HepG2 (cell line): ENCODE data around the gene CARMIL3. TPM values are rescaled to one million over a fixed set of nuclear protein-coding genes. Genes with fewer than 3 reads are reported as not detected.

ENCODE experiments used
- ATAD3A ChIP-seq: sonication (generic); formaldehyde crosslinking; IDR thresholded peaks from 2 replicates; pipeline ENCODE4 v1.4.0; 2020; ENCODE audit warnings: missing genetic modification reagents
- IRF9 ChIP-seq: sonication (generic); formaldehyde crosslinking; IDR thresholded peaks from 2 replicates; pipeline ENCODE4 v1.8.0; 2022; ENCODE audit warnings: missing genetic modification reagents, mild to moderate bottlenecking, borderline replicate concordance
- KAT8 ChIP-seq: IDR thresholded peaks from 2 replicates; pipeline ENCODE4 v1.6.1; 2016; ENCODE audit warnings: missing genetic modification reagents, missing compliant biosample characterization
- MYPOP ChIP-seq: sonication (generic); formaldehyde crosslinking; IDR thresholded peaks from 2 replicates; pipeline ENCODE4 v1.8.1; 2023; ENCODE audit warnings: mild to moderate bottlenecking, moderate library complexity, missing genetic modification reagents
- NR2F2 ChIP-seq: IDR thresholded peaks from 2 replicates; pipeline ENCODE4 v1.6.1; 2012; ENCODE audit warnings: low read depth, inconsistent platforms, borderline replicate concordance
- PRMT3 ChIP-seq: sonication (generic); formaldehyde crosslinking; IDR thresholded peaks from 2 replicates; pipeline ENCODE4 v1.8.1; 2022; ENCODE audit warnings: low read depth, mild to moderate bottlenecking, moderate library complexity, missing genetic modification reagents, borderline replicate concordance
- PRPF4 ChIP-seq: fragments of 200-400 bp; formaldehyde crosslinking; IDR thresholded peaks from 2 replicates; pipeline ENCODE4 v1.6.1; 2016; ENCODE audit warnings: low read length, low read depth; ENCODE audit not compliant: poor library complexity, severe bottlenecking
- SMARCC2 ChIP-seq: fragments of 450-650 bp; IDR thresholded peaks from 2 replicates; pipeline ENCODE4 v1.6.1; 2017; ENCODE audit warnings: antibody characterized with exemption, mild to moderate bottlenecking
- ZBTB14 ChIP-seq: sonication (generic); formaldehyde crosslinking; IDR thresholded peaks from 2 replicates; pipeline ENCODE4 v1.4.0; 2020; ENCODE audit warnings: missing genetic modification reagents
- ZBTB40 ChIP-seq, 2 experiments: fragments of 450-650 bp in 1 of 2; sonication (generic) in 1 of 2; formaldehyde crosslinking in 1 of 2; IDR thresholded peaks; 2 replicates each; pipeline versions ENCODE4 v1.6.1 to v1.8.0; 2016 to 2022; ENCODE audit warnings: antibody characterized with exemption in 1 of 2, mild to moderate bottlenecking in 1 of 2, missing genetic modification reagents in 1 of 2
- ZNF124 ChIP-seq: sonication (generic); formaldehyde crosslinking; IDR thresholded peaks from 2 replicates; pipeline ENCODE4 v1.4.0; 2020; ENCODE audit warnings: missing genetic modification reagents
- ZNF512 ChIP-seq: sonication (generic); formaldehyde crosslinking; IDR thresholded peaks from 2 replicates; pipeline ENCODE4 v1.4.0; 2020; ENCODE audit warnings: mild to moderate bottlenecking, missing genetic modification reagents
- ZNF672 ChIP-seq: sonication (generic); formaldehyde crosslinking; IDR thresholded peaks from 2 replicates; pipeline ENCODE4 v1.8.1; 2022; ENCODE audit warnings: missing genetic modification reagents
- polyA plus RNA-seq, 8 experiments: library from polyadenylated mRNA; depleted of rRNA in 3 of 8; stranded (reverse) in 7 of 8; unstranded in 1 of 8; fragments of >200 nt; fragmentation: Illumina TruSeq in 4 of 8; extraction: Trizol in 4 of 8; gene quantifications; 2 replicates each; pipeline versions ENCODE4 v1.2.1 to v1.2.3, GENCODE V29; 2011 to 2016; ENCODE audit warnings: low read depth in 4 of 8, missing spikeins in 1 of 8, mixed read lengths in 1 of 8; ENCODE audit not compliant: insufficient read depth in 1 of 8
- total RNA-seq, 5 experiments: library from RNA; depleted of rRNA; stranded (reverse); fragments of >200 nt; fragmentation: Illumina TruSeq; extraction: Trizol; gene quantifications; 2 replicates each; pipeline ENCODE4 v1.2.3, GENCODE V29; 2016; ENCODE audit warnings: low read depth in 1 of 5

The CARMIL3 gene
- total and polyA plus RNA-seq, 2 of the 13 experiments (the other 11 are each of a cell fraction or from before 2014, with no cell fraction given): 0.27 to 0.55 TPM

GRCh38 chr14:24093901-24094840, 42.4 kb downstream of the CARMIL3 start, which contains the start of gene PCK2 (continued):
- TF ChIP-seq MYPOP (CRISPR knock-in tag) (no peak), ZNF672 (CRISPR knock-in tag) (no peak), IRF9 (CRISPR knock-in tag) (peak; percentile 94), ZBTB40 (IDR thresholded peaks at IDR 0.05) (no peak), ZBTB40 (CRISPR knock-in tag; IDR thresholded peaks at IDR 0.05) (no peak), NR2F2 (no peak), ZNF124 (peak; percentile 95), ZNF512 (peak; percentile 94), SMARCC2 (no peak), PRMT3 (no peak), ZBTB14 (CRISPR knock-in tag) (peak; percentile 68), ATAD3A (CRISPR knock-in tag) (peak; percentile 80; the same call in 1 of the 2 replicates), PRPF4 (no peak), KAT8 (peak; percentile 93)
